Measurements from ENCODE around the gene DUSP1. TPM values are rescaled to one million over a fixed set of nuclear protein-coding genes. Genes with fewer than 3 reads are reported as not detected.
"Not testable (repeated sequence)": the region's sequence is repeated elsewhere in the genome, so short reads cannot be mapped to it uniquely, and the experiment has no call there.

DUSP1 gene
- total and polyA plus RNA-seq, 7 donors = 81.8 to 287 (median 141) TPM

DNA sequence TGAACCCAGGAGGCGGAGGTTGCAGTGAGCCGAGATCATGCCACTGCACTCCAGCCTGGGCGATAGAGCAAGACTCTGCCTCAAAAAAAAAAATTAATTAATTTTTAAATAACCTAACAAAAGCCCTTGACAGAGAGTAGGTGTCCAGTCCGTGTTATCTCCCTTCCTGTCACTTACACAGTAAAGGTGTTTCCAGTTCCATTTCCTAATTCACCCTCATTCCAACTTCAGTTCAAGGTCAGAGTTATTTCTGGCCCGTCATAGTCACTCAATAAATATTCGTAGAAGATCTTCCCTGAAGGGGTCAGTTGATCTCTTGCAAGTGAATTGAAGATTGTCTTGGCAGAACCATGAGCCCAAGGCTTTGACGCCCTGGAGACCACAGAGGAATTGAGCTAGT lies 46.7 kb upstream of the DUSP1 start:
- H3K4me3 ChIP-seq = no peak overlapping the region
- intact Hi-C loops (cut with DNase I) = no loop called here
- TF ChIP-seq CTCF (IDR thresholded peaks at IDR 0.05) = no peak
- WGBS, 3 donors = 73 to 88% (median 82%) methylated on average over 5 to 7 of the region's 7 CpGs
- DNase-seq (no peak), ATAC-seq (no peak)
- H3K27ac ChIP-seq = no peak overlapping the region
- no peaks in the 10 kb centered on the region for H3K36me3 ChIP-seq (ENCODE audit: insufficient read depth in 1 of 2, low read depth in 1 of 2)
- no peaks in the 10 kb centered on the region for H3K9me3 ChIP-seq
- peaks cover 5% of the 10 kb centered on the region for H3K4me1 ChIP-seq
- H3K27me3 ChIP-seq (ENCODE audit: insufficient read depth in 3 of 3, low read length in 2 of 3) = no peaks in the 10 kb centered on the region

DNA sequence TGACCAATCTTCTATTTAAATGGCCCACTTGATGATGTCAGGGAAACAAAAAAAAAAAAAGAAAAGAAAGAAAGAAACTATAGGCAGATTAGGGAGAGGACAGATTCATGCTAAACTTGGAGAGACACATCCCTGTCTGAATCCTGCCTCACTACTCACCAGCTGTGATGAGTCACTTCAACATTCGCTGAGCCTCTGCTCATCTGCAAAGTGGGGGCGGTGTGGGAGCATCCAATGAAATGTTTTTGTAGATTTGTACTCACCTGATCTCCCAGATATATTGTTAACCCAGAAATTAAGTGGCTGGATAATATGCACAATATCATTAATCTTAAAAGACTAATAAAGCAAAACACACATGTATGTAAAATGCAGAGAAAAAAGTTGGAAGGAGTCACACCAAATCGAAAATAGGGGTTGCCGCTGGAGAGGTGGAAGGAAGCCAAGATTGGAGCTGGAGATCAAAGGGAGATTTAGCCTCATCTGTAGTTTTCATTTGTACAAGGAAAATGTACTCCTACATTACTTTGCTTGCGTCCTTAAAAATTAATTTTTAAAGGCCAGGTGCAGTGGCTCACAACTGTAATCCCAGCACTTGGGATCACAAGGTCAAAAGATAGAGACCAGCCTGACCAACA lies 46.0 kb upstream of the DUSP1 start:
- ATAC-seq (peak; percentile 75 to 85 (median 80)), DNase-seq (no peak)
- Histone ChIP-seq H3K9me3 (no peaks in the 10 kb centered on the region), H3K4me3 (no peak overlapping the region), H3K27me3 (ENCODE audit: insufficient read depth in 3 of 3, low read length in 2 of 3) (no peaks in the 10 kb centered on the region), H3K4me1 (peaks cover 5% of the 10 kb centered on the region), H3K27ac (no peak overlapping the region), H3K36me3 (ENCODE audit: insufficient read depth in 1 of 2, low read depth in 1 of 2) (no peaks in the 10 kb centered on the region)
- intact Hi-C loops (cut with DNase I) = no loop called here
- TF ChIP-seq CTCF (IDR thresholded peaks at IDR 0.05) = no peak
- WGBS, 3 donors = 44 to 50% (median 47%) methylated on average over 5 of the region's 5 CpGs

GRCh38 chr5:172815631-172816030 lies 44.6 kb upstream of the DUSP1 start:
- 79 to 86% (median 80%) methylated on average over 7 of the region's 7 CpGs for WGBS, 3 donors
- H3K4me1 ChIP-seq = peaks cover 5% of the 10 kb centered on the region
- no peak for ATAC-seq
- DNase-seq = no peak
- no peaks in the 10 kb centered on the region for H3K27me3 ChIP-seq (ENCODE audit: insufficient read depth in 3 of 3, low read length in 2 of 3)
- H3K9me3 ChIP-seq = no peaks in the 10 kb centered on the region
- intact Hi-C loops (cut with DNase I) = no loop called here
- no peak overlapping the region for H3K27ac ChIP-seq
- no peaks in the 10 kb centered on the region for H3K36me3 ChIP-seq (ENCODE audit: insufficient read depth in 1 of 2, low read depth in 1 of 2)
- no peak for TF ChIP-seq CTCF (IDR thresholded peaks at IDR 0.05)
- no peak overlapping the region for H3K4me3 ChIP-seq

DNA sequence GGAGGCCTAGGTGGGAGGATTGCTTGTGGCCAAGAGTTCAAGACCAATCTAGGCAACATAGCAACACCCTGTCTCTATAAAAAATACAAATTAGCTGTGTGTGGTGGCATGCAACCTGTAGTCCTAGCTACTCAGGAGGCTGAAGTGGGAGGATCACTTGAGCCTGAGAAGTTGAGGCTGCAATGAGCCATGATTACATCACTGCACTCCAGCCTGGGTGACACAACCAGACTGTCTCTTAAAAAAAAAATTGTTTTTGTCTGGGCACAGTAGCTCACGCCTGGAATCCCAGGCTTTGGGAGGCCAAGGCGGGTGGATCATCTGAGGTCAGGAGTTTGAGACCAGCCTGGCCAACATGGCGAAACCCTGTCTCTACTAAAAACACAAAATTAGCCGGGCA lies 40.0 kb upstream of the DUSP1 start:
- H3K9me3 ChIP-seq; H3K27ac ChIP-seq; intact Hi-C loops (cut with DNase I); H3K27me3 ChIP-seq (ENCODE audit: insufficient read depth in 3 of 3, low read length in 2 of 3); DNase-seq; ATAC-seq; H3K4me1 ChIP-seq; H3K4me3 ChIP-seq; H3K36me3 ChIP-seq (ENCODE audit: insufficient read depth in 1 of 2, low read depth in 1 of 2): not testable (repeated sequence)
- WGBS, 3 donors = 96% methylated on average over 4 of the region's 4 CpGs

GRCh38 chr5:172809774-172810173 lies 38.8 kb upstream of the DUSP1 start:
- TF ChIP-seq CTCF (IDR thresholded peaks at IDR 0.05) = no peak
- no peaks in the 10 kb centered on the region for H3K36me3 ChIP-seq (ENCODE audit: insufficient read depth in 1 of 2, low read depth in 1 of 2)
- no peak overlapping the region for H3K27ac ChIP-seq
- no peaks in the 10 kb centered on the region for H3K27me3 ChIP-seq (ENCODE audit: insufficient read depth in 3 of 3, low read length in 2 of 3)
- WGBS, 3 donors = 96 to 100% (median 100%) methylated on average over 2 of the region's 2 CpGs
- intact Hi-C loops (cut with DNase I) = no loop called here
- H3K4me1 ChIP-seq = no peaks in the 10 kb centered on the region
- H3K9me3 ChIP-seq = no peaks in the 10 kb centered on the region
- no peak overlapping the region for H3K4me3 ChIP-seq
- ATAC-seq (no peak), DNase-seq (no peak)
